CD14-positive monocyte (primary cell): Measurements from ENCODE around the gene STON1. TPM values are rescaled to one million over a fixed set of nuclear protein-coding genes. Genes with fewer than 3 reads are reported as not detected.

ENCODE experiments used
- DNase-seq, 3 donors: peaks; one replicate each; pipeline ENCODE4 v3.0.0-alpha.2; 2011 to 2022
- H2AFZ ChIP-seq: 2 replicates; pipeline ENCODE4 v1.6.0; 2012; ENCODE audit warnings: mild to moderate bottlenecking, low read depth, low read length, inconsistent platforms; ENCODE audit not compliant: insufficient read depth, poor library complexity, severe bottlenecking
- H3K27ac ChIP-seq, 2 donors: 1 replicate in 1 of 2; 2 replicates in 1 of 2; pipeline ENCODE4 v1.5.1; 2012 to 2013; ENCODE audit warnings: low read length in 2 of 2, control low read depth in 1 of 2, inconsistent platforms in 1 of 2, low read depth in 1 of 2, mild to moderate bottlenecking in 1 of 2
- H3K27me3 ChIP-seq, 2 donors: one replicate each; pipeline versions ENCODE4 v1.6.0 to v1.6.1; 2011 to 2013; ENCODE audit warnings: low read length in 2 of 2; ENCODE audit not compliant: control insufficient read depth in 2 of 2, insufficient read depth in 2 of 2
- H3K36me3 ChIP-seq, 2 donors: replicated peaks in 1 of 2; 1 replicate in 1 of 2; 2 replicates in 1 of 2; pipeline versions ENCODE4 v1.5.1 to v1.6.1; 2012 to 2013; ENCODE audit warnings: low read length in 2 of 2, control low read depth in 1 of 2, inconsistent platforms in 1 of 2, mild to moderate bottlenecking in 1 of 2; ENCODE audit not compliant: insufficient read depth in 2 of 2, control insufficient read depth in 1 of 2
- H3K4me1 ChIP-seq, 2 donors: 1 replicate in 1 of 2; 2 replicates in 1 of 2; pipeline versions ENCODE4 v1.5.1 to v1.6.1; 2012 to 2013; ENCODE audit warnings: low read length in 2 of 2, control low read depth in 1 of 2, inconsistent platforms in 1 of 2, mild to moderate bottlenecking in 1 of 2, moderate library complexity in 1 of 2; ENCODE audit not compliant: insufficient read depth in 2 of 2, control insufficient read depth in 1 of 2
- H3K4me2 ChIP-seq: replicated peaks from 2 replicates; pipeline ENCODE3; 2012; ENCODE audit warnings: low read length, moderate library complexity, mild to moderate bottlenecking; ENCODE audit not compliant: poor library complexity, severe bottlenecking; ENCODE audit errors: extremely low read depth
- H3K4me3 ChIP-seq, 3 experiments: fragments of 200-600 bp in 1 of 3; sonication (generic) in 1 of 3; replicated peaks in 1 of 3; 1 replicate in 2 of 3; 2 replicates in 1 of 3; pipeline ENCODE4 v1.5.1; 2011 to 2013; ENCODE audit warnings: low read length in 3 of 3, mild to moderate bottlenecking in 3 of 3, control low read depth in 2 of 3, low read depth in 2 of 3, inconsistent platforms in 1 of 3, moderate library complexity in 1 of 3
- H3K79me2 ChIP-seq: 2 replicates; pipeline ENCODE4 v1.6.0; 2012; ENCODE audit warnings: mild to moderate bottlenecking, control low read depth, inconsistent platforms, low read length, moderate library complexity; ENCODE audit not compliant: insufficient read depth
- H3K9ac ChIP-seq: 2 replicates; pipeline ENCODE4 v1.6.0; 2017; ENCODE audit warnings: low read length, mild to moderate bottlenecking; ENCODE audit not compliant: insufficient read depth, poor library complexity, severe bottlenecking
- H3K9me3 ChIP-seq, 2 donors: replicated peaks in 1 of 2; 1 replicate in 1 of 2; 2 replicates in 1 of 2; pipeline versions ENCODE4 v1.5.1 to v1.6.1; 2012 to 2013; ENCODE audit warnings: low read length in 2 of 2, control low read depth in 1 of 2; ENCODE audit not compliant: control insufficient read depth in 1 of 2, insufficient read depth in 1 of 2
- H4K20me1 ChIP-seq: 2 replicates; pipeline ENCODE4 v1.6.0; 2012; ENCODE audit warnings: mild to moderate bottlenecking, low read length, control low read depth, moderate library complexity; ENCODE audit not compliant: insufficient read depth
- H3K27ac Mint-ChIP-seq, 7 donors: one replicate each; pipeline ENCODE4 v1.8.0; 2020; ENCODE audit warnings: mild to moderate bottlenecking in 7 of 7, mixed read lengths in 7 of 7, moderate library complexity in 6 of 7, inconsistent platforms in 2 of 7
- H3K27me3 Mint-ChIP-seq, 3 donors: one replicate each; pipeline ENCODE4 v1.8.0; 2021 to 2022; ENCODE audit warnings: low read depth in 3 of 3, mild to moderate bottlenecking in 3 of 3, mixed read lengths in 3 of 3, moderate library complexity in 3 of 3, inconsistent platforms in 1 of 3
- H3K36me3 Mint-ChIP-seq, 2 donors: one replicate each; pipeline ENCODE4 v1.8.0; 2020; ENCODE audit warnings: mixed read lengths in 2 of 2, inconsistent platforms in 1 of 2, mild to moderate bottlenecking in 1 of 2
- H3K4me1 Mint-ChIP-seq: one replicate; pipeline ENCODE4 v1.8.0; 2020; ENCODE audit warnings: mild to moderate bottlenecking, mixed read lengths
- H3K4me3 Mint-ChIP-seq, 2 donors: one replicate each; pipeline ENCODE4 v1.8.0; 2020; ENCODE audit warnings: mild to moderate bottlenecking in 2 of 2, mixed read lengths in 2 of 2, moderate library complexity in 1 of 2
- H3K9me3 Mint-ChIP-seq, 7 donors: one replicate each; pipeline ENCODE4 v1.8.0; 2020 to 2022; ENCODE audit warnings: mixed read lengths in 7 of 7, mild to moderate bottlenecking in 6 of 7, moderate library complexity in 6 of 7, inconsistent platforms in 2 of 7
- WGBS: methylation state at CpG from one replicate; pipeline ENCODE4 v1.1.5; 2013; ENCODE audit warnings: missing lambda C conversion rate; ENCODE audit not compliant: insufficient coverage; 5-methylcytosine and 5-hydroxymethylcytosine counted together
- intact Hi-C, 2 donors: fragments of 100-400 bp; cut with micrococcal nuclease; formaldehyde crosslinking; loops; one replicate each; pipeline versions ENCODE4 v1.15.0 to v1.15.1; 2023
- polyA plus RNA-seq, 3 donors: library from polyadenylated mRNA; depleted of rRNA in 1 of 3; unstranded in 2 of 3; stranded (reverse) in 1 of 3; fragments of 300-500 nt in 2 of 3; fragments of >200 nt in 1 of 3; fragmentation: Illumina TruSeq in 2 of 3; gene quantifications; 1 replicate in 2 of 3; 2 replicates in 1 of 3; pipeline ENCODE4 v1.2.3, GENCODE V29; 2012 to 2021
- TF ChIP-seq, protein P1 (sequence below): fragments of 200-600 bp; IDR thresholded peaks from one replicate; pipeline ENCODE4 v1.8.0; 2022; ENCODE audit warnings: antibody characterized with exemption, mild to moderate bottlenecking

Gene STON1
- polyA plus RNA-seq, 3 donors = 0.12 to 0.33 TPM; not detected in 1

- TF ChIP-seq, protein P1, sequence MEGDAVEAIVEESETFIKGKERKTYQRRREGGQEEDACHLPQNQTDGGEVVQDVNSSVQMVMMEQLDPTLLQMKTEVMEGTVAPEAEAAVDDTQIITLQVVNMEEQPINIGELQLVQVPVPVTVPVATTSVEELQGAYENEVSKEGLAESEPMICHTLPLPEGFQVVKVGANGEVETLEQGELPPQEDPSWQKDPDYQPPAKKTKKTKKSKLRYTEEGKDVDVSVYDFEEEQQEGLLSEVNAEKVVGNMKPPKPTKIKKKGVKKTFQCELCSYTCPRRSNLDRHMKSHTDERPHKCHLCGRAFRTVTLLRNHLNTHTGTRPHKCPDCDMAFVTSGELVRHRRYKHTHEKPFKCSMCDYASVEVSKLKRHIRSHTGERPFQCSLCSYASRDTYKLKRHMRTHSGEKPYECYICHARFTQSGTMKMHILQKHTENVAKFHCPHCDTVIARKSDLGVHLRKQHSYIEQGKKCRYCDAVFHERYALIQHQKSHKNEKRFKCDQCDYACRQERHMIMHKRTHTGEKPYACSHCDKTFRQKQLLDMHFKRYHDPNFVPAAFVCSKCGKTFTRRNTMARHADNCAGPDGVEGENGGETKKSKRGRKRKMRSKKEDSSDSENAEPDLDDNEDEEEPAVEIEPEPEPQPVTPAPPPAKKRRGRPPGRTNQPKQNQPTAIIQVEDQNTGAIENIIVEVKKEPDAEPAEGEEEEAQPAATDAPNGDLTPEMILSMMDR = peak; percentile 76
- Histone ChIP-seq H2AFZ (peak overlapping the region; percentile 65), H3K4me1 (no peaks in the 10 kb centered on the region), H3K36me3 (no peaks in the 10 kb centered on the region), H4K20me1 (no peaks in the 10 kb centered on the region), H3K27ac (no peak overlapping the region), H3K27me3 (no peaks in the 10 kb centered on the region), H3K9ac (peak overlapping the region; percentile 4), H3K4me2 (peak overlapping the region; percentile 66), H3K4me3 (no peak overlapping the region), H3K79me2 (no peaks in the 10 kb centered on the region), H3K9me3 (no peaks in the 10 kb centered on the region)
- Mint-ChIP-seq H3K27ac (no peak overlapping the region), H3K27me3 (peaks cover 0 to 3% (median 0%) of the 10 kb centered on the region in 3 donors), H3K4me3 (peak overlapping the region; percentile 22 to 80), H3K36me3 (no peaks in the 10 kb centered on the region), H3K4me1 (peaks cover 7% of the 10 kb centered on the region), H3K9me3 (peaks cover 0 to 1% (median 0%) of the 10 kb centered on the region in 7 donors)
- intact Hi-C loops = no loop called here
- WGBS = no CpG with 5 or more reads among the region's 5 CpGs
- DNase-seq = peak in 1 of 3 donors; percentile 18
These were observed 59.3 kb downstream of the STON1 start for GRCh38 chr2:48589170-48589767.

GRCh38 chr2:48590017-48590416, 60.1 kb downstream of the STON1 start:
- TF ChIP-seq, protein P1 = no peak
- no peaks in the 10 kb centered on the region for H4K20me1 ChIP-seq
- H3K36me3 ChIP-seq = no peaks in the 10 kb centered on the region
- Mint-ChIP-seq H3K4me3 (no peak overlapping the region), H3K36me3 (no peaks in the 10 kb centered on the region), H3K27ac (no peak overlapping the region), H3K9me3 (peaks cover 0 to 1% (median 0%) of the 10 kb centered on the region in 7 donors), H3K27me3 (peaks cover 0 to 3% (median 0%) of the 10 kb centered on the region in 3 donors), H3K4me1 (peaks cover 7% of the 10 kb centered on the region)
- no peak overlapping the region for H3K4me3 ChIP-seq
- H3K79me2 ChIP-seq = no peaks in the 10 kb centered on the region
- intact Hi-C loops = no loop called here
- WGBS = no CpG with 5 or more reads among the region's 1 CpG
- no peak overlapping the region for H3K4me2 ChIP-seq
- no peak overlapping the region for H3K9ac ChIP-seq
- no peak overlapping the region for H2AFZ ChIP-seq
- no peaks in the 10 kb centered on the region for H3K4me1 ChIP-seq
- no peak for DNase-seq
- H3K27ac ChIP-seq = no peak overlapping the region
- H3K27me3 ChIP-seq = no peaks in the 10 kb centered on the region
- no peaks in the 10 kb centered on the region for H3K9me3 ChIP-seq
